GM12891 (cell line): ENCODE data around the gene MAP3K20.
"Not testable (repeated sequence)": the region's sequence is repeated elsewhere in the genome, so short reads cannot be mapped to it uniquely, and the experiment has no call there.

Experiments used
- DNase-seq: peaks from one replicate; pipeline ENCODE4 v3.0.0; 2011; ENCODE audit warnings: low spot score; ENCODE audit not compliant: insufficient read length
- FAIRE-seq: peaks from 2 replicates; lab custom pipeline; 2011; peaks lifted over from hg19 to GRCh38; lab: Jason Lieb, UNC
- PAX5 ChIP-seq: IDR thresholded peaks from 2 replicates; pipeline ENCODE4 v1.6.1; 2011; ENCODE audit warnings: low read length, moderate library complexity, mild to moderate bottlenecking; ENCODE audit not compliant: insufficient read depth, severe bottlenecking
- POLR2A ChIP-seq: IDR thresholded peaks from 2 replicates; pipeline ENCODE4 v1.6.1; 2011; ENCODE audit warnings: low read depth, low read length, control low read depth
- POLR2AphosphoS5 ChIP-seq: IDR thresholded peaks from 2 replicates; pipeline ENCODE4 v1.6.1; 2011; ENCODE audit warnings: low read depth, low read length, control low read depth
- POU2F2 ChIP-seq: IDR thresholded peaks from 2 replicates; pipeline ENCODE4 v1.6.1; 2011; ENCODE audit warnings: low read depth, mild to moderate bottlenecking, control low read depth, low read length, moderate library complexity
- SPI1 ChIP-seq: IDR thresholded peaks from 2 replicates; pipeline ENCODE4 v1.6.1; 2011; ENCODE audit warnings: low read depth, low read length, control low read depth
- TAF1 ChIP-seq: IDR thresholded peaks from 2 replicates; pipeline ENCODE4 v1.6.1; 2011; ENCODE audit warnings: low read depth, low read length, control low read depth

The MAP3K20 gene

DNA sequence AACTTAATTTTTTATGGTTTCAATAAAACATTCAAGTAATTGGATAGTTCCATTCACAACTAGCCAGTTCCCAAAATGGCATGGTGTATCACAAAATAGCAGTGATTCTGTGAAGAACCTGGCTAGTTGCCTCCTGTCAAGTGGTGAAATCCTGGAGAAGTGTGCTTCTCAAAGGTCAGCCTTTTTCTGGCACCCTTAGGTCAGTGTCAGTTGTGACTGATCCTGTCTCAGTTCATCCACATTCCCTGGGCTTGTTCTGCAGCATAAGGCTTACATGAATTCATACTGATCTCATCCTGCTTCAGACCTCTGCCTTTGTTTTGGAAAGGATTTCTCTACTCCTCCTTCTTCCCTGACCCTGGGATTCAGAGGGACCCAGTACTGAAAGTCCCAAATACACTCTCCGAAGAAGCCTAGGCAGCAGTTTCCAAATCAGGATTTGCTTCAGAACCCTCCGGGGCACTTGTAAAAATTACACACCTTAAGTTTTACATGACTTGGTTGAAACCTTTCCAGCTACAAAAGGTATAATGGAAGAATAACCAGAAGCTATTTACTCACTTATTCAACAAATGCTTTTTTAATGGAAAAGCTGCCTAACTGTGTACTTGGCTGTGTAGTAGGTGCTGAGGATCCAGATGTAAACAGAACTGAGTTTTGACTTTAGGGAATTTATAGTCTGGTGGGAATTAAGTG lies 11.0 kb downstream of the MAP3K20 start:
- DNase-seq (no peak), FAIRE-seq (no peak)
- no peak for TF ChIP-seq SPI1

DNA sequence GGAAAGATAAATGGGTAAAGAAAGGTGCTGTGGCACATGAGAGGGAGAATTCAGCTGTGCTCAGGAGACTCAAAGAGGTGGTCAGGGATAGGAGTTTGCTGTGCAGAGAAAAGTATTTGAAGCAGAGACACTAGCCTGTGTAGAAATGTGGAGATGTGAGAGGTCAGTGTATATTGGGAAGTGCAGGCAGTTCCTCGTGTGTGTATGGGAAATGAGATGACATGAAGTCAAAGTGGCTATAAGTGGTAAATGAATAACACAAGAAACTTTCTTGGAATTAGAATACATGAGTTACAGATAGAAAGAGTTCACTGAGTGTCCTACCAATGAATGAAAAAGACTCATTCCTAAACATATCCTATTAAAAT lies 11.6 kb downstream of the MAP3K20 start:
- TF ChIP-seq SPI1 (no peak), POLR2A (no peak), POLR2AphosphoS5 (no peak), POU2F2 (no peak), TAF1 (no peak), PAX5 (no peak)
- no peak for DNase-seq
- FAIRE-seq = no peak

DNA sequence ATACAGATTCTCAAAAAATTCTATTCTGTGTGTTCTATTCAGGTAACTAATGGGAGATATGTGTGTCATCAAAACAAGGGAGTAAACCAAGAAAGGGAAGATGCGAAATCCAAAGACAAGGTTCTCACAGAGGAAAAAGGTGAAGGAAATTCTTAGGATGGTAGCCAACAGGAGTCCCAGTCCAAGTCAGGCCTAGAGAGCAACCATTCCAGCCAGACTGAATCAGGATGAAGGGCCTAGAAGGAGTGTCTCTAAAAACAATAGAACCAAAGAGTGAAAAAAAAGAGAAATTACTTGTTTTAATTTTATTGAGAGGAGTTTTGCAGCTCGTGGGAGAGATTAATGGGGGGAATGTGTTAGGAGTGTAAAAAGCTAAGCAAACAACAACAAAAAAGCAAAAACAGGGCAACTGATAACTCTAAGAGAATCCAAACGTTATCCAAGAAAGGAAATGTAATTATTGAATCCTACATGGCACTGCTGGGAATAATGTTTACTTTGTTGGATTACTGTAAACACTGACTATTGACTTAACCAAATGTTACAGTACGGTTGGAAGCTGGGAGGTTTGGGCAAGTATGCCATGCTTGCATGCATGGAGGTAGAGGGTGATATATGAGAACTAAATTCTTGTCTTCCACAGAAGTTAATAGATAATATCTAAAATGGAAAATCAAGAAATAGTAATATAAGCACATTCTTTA lies 12.3 kb downstream of the MAP3K20 start:
- TF ChIP-seq POLR2A (no peak), POLR2AphosphoS5 (no peak), SPI1 (no peak), TAF1 (no peak), PAX5 (no peak), POU2F2 (no peak)
- FAIRE-seq (no peak), DNase-seq (no peak)

DNA sequence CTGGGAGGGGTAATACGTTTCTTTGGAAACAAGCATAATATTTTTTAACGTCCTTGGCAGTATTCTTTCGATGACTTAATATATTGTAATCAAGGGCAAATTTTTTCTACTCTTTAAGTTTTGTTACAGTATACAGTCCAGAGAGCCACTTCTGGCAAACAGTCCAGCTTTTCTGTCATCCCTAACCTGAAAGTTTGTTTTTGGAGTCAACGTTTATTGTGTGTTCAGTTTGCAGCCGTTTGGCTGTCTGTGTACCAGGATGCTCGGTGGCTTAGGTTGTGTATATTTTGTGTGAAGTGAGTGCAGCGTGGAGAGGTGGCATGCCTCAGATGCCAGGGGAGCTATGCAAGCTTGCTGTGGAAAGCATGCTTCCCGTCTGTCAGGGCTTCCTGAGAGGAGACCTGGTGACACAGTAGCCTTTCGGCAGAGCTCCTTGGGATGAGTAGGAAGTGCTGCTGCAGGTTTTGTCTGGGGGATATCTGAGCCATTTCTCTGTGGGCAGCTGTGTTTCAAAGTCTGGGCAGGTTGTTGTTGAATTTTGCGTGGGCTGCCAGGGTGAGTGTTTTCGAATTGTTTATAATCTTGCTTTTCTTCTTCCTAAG lies 14.7 kb downstream of the MAP3K20 start:
- no peak for TF ChIP-seq POLR2AphosphoS5
- no peak for TF ChIP-seq TAF1
- TF ChIP-seq PAX5 = no peak
- TF ChIP-seq POLR2A = no peak
- no peak for TF ChIP-seq POU2F2
- TF ChIP-seq SPI1 = no peak
- no peak for FAIRE-seq
- DNase-seq = no peak

DNA sequence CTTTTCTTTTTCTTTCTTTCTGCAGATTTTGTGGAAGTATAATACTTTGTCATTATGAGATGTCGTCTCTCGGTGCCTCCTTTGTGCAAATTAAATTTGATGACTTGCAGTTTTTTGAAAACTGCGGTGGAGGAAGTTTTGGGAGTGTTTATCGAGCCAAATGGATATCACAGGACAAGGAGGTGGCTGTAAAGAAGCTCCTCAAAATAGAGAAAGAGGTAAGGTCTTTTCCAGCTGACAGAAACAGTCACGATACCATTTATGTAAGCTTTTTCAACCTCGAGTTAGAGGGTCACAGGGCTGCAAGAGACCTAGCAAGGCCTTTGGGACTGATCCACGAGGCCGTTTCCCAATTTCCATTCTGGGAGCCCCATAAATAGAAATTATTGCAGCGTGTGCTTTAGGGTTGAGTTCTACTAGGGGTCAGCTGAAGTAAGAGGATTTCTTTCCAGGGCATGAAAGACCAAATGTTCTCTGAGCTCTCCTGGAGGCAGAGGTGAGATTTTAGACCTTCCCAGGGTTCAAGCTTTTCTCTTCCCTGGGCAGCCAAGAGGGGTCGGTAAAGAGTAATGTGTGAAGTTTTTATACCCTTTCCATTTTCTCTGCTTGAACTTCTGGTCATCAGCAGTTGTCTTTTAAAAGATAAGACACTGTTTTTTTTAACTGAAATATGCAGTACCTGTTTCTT lies 15.5 kb downstream of the MAP3K20 start:
- no peak for TF ChIP-seq TAF1
- no peak for TF ChIP-seq POU2F2
- TF ChIP-seq PAX5 = no peak
- TF ChIP-seq POLR2A = no peak
- no peak for TF ChIP-seq SPI1
- no peak for TF ChIP-seq POLR2AphosphoS5
- DNase-seq (no peak), FAIRE-seq (no peak)

DNA sequence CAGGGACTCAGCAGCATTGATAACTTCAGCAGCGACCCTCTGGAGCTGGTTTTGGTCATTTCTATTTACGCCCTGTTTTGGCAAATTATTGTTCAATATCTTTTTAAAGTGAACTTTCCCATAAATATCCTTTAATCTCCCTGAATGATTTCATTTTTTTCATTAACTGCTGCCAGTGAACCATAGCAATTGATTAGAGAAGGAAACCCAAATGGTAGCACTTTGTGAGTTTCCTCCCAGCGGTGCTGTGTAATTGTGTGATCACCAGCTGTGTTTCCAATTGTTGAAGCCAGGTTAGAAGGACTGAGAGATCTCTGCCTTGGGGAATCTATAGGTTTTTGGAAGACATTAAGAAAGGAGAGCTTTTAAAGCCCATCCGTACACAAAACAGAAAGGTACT lies 16.3 kb downstream of the MAP3K20 start:
- FAIRE-seq = no peak
- no peak for DNase-seq
- TF ChIP-seq POLR2A = no peak
- no peak for TF ChIP-seq TAF1
- no peak for TF ChIP-seq PAX5
- no peak for TF ChIP-seq POU2F2
- no peak for TF ChIP-seq SPI1
- no peak for TF ChIP-seq POLR2AphosphoS5

DNA sequence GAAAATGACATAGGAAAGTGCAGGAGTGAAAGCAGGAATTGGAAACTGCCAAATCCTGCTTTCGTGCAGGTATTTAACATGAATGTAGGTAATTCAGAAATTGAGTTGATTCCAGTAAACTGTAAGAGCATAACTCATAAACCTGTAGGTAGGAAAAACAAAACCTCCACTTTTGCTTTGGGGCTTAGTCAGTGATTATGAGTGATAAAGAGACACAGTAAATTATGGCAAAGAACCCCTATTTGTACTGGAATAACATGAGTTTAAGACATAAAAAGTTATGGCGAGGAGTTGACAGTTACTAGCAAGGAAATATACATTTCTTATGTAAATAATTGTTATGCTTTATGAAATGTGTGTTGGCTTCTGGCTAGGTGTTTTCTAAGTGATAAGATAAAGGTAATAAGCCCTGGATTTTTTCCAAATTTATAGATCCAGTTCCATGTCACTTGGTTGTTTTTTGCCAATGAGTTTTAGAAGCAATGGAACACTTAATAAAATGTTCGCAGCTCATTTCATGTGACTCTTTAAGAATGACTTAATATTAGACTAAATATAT lies 17.3 kb downstream of the MAP3K20 start:
- no peak for TF ChIP-seq POLR2AphosphoS5
- TF ChIP-seq POU2F2 = no peak
- no peak for TF ChIP-seq POLR2A
- TF ChIP-seq TAF1 = no peak
- TF ChIP-seq SPI1 = no peak
- TF ChIP-seq PAX5 = no peak
- DNase-seq (no peak), FAIRE-seq (no peak)

DNA sequence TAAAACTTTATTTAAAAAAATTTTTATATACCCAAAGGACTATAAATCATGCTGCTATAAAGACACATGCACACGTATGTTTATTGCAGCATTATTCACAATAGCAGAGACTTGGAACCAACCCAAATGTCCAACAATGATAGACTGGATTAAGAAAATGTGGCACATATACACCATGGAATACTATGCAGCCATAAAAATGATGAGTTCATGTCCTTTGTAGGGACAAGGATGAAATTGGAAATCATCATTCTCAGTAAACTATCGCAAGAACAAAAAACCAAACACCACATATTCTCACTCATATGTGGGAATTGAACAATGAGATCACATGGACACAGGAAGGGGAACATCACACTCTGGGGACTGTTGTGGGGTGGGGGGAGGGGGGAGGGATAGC lies 18.0 kb downstream of the MAP3K20 start:
- not testable (repeated sequence) for DNase-seq, FAIRE-seq

DNA sequence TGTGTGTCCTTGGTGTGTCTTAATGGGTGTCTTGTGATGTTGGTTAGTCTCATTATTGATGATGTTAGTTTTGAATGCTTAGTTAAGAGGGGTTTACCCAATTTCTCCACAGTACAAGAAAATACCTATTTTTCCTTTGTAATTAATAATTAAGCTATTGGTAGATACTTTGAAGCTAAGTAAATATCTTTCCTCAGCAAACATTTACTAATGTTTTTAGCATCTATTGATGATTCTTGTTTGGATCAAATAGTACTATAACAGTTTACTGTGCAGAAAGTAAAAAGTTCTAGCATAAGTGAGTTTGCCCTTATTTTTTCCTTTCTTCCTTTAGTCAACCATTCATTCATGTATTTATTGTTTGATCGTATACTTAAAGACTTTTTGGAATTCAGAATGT lies 19.1 kb downstream of the MAP3K20 start:
- no peak for FAIRE-seq
- DNase-seq = no peak
- TF ChIP-seq POLR2AphosphoS5 (no peak), POLR2A (no peak), TAF1 (no peak), PAX5 (no peak), POU2F2 (no peak), SPI1 (no peak)

DNA sequence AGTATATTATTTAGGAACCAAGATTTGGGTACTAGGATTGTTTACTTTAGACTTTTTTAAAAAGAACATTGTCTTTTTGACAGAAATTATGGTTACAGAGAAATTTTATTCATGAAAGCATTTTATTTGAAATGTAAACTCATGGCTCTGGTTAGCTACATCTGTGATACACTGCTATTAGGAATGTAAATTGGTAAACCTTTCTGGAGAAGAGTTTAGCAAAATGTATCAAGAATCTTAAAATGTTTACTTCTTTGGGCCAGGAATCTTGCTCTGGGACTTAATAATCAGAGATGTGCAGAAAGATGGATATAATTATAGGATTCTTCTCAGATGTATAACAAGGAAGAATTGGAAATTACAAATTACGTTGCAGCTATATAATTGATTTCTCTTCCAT lies 19.7 kb downstream of the MAP3K20 start:
- no peak for FAIRE-seq
- no peak for TF ChIP-seq SPI1
- no peak for TF ChIP-seq TAF1
- TF ChIP-seq POLR2A = no peak
- TF ChIP-seq PAX5 = no peak
- TF ChIP-seq POU2F2 = no peak
- TF ChIP-seq POLR2AphosphoS5 = no peak
- no peak for DNase-seq
